Activated CD4-positive, alpha-beta T cell treated with anti-CD3 and anti-CD28 coated beads, Interleukin-2, Interleukin-6, amounts not matched to agents 100 ng/mL and 50 ng/mL, durations not matched to agents 16 hours and 8 hours (primary cell): Measurements from ENCODE around the gene SH3BP2.
"Not testable (repeated sequence)": the region's sequence is repeated elsewhere in the genome, so short reads cannot be mapped to it uniquely, and the experiment has no call there.

Experiments used
- DNase-seq: peaks from one replicate; pipeline ENCODE4 v3.0.0-alpha.2; 2020

Gene SH3BP2

DNA sequence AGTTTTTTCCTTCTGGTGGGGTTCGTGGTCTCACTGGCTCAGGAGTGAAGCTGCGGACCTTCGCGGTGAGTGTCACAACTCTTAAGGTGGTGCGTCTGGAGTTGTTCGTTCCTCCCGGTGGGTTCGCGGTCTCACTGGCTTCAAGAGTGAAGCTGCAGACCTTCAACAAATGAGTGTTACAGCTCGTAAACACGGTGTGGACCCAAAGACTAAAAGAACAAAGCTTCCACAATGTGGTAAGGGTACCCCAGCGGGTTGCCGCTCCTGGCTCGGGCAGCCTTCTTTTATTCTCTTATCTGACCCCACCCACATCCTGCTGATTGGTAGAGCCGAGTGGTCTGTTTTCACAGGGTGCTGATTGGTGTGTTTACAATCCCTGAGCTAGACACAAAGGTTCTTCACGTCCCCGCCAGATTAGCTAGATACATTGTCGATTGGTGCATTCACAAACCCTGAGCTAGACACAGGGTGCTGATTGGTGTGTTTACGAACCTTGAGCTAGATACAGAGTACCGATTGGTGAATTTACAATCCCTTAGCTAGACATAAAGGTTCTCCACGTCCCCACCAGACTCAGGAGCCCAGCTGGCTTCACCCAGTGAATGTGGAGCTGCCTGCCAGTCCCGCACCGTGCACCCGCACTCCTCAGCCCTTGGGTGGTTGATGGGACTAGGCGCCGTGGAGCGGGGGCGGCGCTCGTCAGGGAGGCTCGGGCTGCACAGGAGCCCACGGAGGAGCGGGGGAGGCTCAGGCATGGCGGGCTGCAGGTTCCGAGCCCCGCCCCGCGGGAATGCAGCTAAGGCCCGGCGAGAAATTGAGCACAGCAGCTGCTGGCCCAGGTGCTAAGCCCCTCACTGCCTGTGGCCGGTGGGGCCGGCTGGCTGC, 30.2 kb upstream of the SH3BP2 start:
- not testable (repeated sequence) for DNase-seq

DNA sequence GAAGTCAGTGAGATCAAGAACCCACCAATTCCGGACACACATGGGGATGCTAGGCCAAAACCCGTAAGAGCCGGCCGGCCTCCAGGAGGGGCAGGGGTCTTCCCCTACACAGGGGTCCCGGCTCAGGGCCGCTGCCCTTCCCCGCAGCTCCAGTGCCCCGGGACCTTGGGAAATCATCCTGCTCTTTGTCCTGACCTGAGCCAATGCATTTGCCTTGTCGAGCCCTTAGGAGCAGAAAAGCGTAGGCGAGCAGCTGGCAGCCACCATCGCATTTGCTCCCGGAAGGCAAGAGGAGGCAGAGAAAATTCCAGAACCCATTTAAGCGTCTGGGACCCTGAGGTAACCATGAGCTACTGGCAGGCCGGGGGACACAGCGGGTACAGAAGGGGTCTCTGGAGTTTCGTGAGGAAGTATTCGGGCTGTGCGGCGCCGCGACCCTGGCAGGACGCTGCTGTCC, 29.3 kb upstream of the SH3BP2 start:
- no peak for DNase-seq

DNA sequence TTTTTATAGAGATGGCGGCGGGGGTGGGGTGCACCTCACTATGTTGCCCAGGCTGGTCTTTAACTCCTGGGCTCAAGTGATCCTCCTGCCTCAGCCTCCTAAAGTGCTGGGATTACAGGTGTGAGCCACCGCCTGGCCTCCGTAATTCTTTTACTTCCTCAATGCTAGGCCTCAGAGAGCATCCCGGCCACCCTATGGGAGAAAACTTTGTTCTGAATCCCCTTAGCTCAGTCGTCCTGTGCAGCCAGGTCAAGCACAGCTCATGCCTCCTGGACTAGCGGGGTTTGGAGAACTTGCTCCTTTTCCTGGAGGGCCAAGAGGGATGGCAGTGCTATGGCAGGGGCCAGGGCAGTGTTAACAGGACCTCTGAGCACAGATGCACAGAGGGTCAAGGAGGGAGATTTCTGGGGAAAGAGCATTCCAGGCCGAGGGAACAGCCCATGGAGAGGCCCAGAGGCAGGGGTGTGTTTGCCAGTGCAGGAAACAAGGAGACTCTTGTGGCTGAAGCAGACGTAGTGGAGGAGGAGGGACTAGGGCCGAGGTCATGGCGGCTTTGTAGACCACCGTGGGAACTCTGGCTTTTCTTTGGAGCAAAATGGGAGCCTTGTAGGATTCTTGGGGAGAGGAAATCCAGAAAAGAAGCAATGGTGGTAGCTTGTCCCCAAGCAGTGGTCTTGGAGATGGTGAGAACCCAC, 26.9 kb upstream of the SH3BP2 start:
- no peak for DNase-seq

DNA sequence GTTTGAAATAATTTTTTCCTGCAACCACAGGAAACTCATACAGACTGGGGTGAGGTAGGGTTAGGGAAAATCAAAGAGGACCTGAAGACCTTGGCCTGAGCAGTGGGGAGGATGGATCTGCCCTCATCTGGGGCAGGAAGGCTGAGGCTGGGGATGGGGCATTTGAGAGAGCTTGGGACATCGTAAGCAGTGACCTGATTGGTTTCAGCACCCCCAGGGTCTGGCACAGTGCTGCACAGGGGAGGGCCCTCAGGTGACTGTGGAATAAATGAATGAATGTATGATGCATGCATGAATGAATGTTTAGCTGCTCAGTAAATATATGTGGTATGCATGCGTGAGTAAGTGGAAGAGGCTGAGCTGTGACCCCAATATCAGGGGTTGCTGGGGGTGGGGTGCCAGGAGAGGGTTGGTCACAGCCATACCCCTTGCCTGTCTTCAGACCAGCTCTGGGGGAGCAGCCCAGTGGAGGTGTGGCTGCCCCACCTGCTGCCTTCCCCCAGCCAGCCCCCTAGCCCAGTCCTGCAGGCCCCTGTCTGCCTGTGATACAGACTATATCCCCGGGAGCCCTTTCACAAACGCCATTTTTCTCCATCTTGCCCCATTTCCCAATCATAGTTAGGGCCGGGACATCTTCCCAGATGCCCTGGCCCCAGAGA, 25.7 kb upstream of the SH3BP2 start:
- no peak for DNase-seq

DNA sequence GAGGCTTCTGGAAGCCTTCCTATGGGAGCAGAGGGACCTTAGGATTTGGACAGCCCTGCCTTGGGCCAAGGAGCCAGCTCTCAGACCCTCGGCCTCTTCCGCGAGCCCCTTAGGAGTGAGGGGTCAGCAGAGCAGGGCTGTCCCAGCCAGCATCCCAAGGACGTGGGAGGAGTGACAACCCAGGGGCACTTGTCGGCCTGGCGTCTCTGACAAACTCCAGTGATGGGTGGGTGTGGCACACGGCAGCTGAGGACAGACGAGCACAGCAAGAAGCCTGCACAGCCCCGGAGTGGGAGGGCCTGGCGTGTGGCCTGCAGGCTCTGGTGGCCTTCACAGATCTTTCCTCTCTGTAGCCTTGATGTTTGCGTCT, 25.2 kb upstream of the SH3BP2 start:
- no peak for DNase-seq

DNA sequence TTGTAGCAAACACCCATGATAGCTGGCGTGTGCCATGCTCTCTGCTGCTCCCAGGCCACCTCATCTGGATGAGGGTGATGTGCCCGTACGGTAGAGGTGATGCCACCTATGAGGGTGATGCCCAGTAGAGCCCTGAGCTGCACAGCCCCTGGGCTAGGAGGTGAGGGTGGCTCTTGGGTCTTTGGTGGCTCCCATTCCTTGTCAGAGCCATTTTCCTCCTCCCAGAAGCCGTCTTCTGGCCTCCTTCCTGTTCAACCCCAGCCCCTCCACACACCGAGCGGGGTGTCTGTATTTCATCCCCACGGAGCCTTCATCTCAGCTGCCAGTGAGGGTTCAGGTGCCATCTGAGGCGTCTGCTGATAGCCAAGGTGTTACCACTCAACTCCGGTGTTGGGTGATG, 24.8 kb upstream of the SH3BP2 start:
- no peak for DNase-seq

DNA sequence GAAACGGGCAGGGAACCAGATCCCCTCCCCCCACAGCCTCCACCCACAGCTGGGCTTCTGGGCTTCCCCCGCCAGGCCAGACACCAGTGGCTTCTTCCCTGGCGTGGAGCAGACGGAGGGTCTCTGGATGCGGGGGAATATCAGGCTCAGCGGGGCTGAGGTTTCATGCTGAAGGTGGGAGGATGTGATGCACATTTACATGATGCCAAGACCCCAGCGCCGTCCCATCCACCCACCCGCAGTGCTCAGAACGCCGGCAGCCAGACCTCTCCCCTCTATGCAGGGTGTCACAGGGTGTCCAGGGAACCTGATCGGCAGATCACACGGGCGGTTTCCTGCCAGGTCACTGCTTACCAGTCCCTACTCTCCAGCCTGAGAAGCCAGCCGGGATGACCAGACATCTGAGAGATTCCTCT, 24.0 kb upstream of the SH3BP2 start:
- no peak for DNase-seq

DNA sequence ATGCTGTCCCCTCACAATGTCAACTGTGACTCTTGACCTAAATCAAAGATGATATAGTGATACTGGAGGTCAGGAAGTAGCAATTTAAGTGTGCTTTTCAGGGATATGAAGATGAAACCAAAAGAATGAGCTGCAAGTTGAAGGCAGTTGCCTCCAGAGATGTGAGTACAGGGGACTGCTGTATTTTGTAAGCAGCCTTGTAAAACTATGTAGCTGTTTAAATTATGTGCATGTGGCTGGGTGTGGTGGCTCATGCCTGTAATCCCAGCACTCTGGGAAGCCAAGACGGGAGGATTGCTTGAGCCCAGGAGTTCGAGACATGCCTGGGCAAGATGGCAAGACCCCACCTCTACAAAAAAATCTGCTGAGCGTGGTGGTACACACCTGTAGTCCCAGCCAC, 21.6 kb upstream of the SH3BP2 start:
- no peak for DNase-seq

DNA sequence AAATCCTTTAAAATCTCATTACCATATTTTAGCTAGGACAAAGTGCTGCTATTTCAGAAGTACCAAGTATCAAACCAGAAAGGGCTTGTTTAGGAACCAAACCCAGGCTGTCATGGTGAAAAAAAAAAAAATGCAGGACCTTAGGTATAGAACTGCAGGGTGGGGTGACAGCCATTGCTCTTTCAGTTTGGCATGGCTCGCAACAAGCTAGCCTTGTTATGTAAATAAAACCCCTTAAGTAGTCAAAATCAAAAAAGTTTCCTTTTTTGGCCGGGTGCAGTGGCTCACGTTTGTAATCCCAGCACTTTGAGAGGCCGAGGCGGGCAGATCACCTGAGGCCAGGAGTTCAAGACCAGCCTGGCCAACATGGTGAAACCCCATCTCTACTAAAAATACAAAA, 12.2 kb upstream of the SH3BP2 start:
- DNase-seq: not testable (repeated sequence)

DNA sequence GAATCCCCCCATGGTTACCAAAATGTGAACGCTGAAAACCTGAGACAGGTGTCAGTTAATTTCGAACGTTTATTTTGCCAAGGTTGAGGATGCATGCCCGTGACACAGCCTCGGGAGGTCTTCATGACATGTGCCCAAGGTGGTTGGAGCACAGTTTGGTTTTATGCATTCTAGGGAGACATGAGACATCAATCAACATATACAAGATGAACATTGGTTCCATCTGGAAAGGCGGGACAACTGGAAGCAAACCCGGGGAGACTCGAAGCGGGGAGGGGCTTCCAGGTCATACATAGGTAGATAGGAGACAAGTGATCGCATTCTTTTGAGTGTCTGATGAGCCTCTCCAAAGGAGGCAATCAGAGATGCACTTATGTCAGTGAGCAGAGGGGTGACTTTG, 11.0 kb upstream of the SH3BP2 start:
- no peak for DNase-seq

DNA sequence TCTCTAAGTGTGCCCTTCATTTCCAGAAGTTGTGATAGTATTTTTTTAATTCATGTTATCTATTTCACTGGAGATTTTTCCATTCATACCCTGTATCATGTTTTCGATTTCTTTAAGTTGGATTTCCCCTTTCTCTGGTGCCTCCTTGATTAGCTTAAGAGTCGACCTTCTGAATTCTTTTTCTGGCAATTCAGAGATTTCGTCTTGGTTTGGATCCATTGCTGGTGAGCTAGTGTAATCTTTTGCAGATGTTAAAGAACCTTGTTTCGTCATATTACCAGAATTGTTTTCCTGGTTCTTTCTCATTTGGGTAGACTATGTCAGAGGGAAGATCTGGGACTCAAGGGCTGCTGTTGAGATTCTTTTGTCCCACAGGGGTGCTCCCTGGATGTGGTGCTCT, 9.1 kb upstream of the SH3BP2 start:
- DNase-seq: no peak

DNA sequence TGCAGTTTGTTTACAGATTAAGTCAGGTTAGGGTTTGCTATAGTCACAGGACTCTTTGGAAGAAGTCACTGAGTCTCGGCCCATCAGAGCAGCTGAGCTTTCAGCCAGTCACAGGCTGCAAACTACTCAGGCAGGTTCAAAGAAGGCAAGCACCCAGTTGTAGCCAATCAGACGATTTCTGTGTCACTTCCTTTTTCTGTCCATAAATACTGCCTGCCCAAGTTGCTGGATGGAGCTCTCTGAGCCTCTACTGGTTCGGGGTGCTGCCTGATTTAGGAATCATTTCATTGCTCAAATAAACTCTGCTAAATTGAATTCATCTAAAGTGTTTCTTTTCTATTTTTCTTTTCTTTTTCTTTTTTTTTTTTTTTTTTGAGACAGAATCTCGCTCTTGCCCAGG, 7.3 kb upstream of the SH3BP2 start:
- peak; percentile 36 for DNase-seq

DNA sequence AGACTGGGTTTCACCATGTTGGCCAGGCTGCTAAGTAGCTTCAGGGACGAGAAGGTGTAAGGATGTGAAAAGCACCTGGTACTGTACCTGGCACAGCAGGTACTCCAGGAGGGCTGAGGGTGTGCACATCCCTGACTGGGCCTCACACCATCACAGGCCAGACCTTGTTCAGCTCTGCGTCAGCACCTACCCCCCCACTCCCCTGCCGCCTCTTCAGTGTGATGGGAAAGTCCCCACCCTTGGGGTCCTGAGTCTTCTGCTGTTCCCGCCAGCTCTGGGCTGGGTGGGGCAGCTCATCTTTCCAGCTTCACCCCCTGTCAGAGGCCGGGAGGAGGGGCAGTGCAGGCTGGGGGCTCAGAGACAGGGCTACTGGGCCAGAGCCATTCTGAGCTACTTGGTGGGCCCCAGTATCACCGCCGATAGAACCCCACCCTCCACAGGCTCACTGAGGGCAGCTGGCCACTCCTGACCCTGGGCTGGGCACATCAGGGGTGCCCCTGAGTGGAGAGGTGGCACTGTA, 6.7 kb upstream of the SH3BP2 start:
- no peak for DNase-seq

DNA sequence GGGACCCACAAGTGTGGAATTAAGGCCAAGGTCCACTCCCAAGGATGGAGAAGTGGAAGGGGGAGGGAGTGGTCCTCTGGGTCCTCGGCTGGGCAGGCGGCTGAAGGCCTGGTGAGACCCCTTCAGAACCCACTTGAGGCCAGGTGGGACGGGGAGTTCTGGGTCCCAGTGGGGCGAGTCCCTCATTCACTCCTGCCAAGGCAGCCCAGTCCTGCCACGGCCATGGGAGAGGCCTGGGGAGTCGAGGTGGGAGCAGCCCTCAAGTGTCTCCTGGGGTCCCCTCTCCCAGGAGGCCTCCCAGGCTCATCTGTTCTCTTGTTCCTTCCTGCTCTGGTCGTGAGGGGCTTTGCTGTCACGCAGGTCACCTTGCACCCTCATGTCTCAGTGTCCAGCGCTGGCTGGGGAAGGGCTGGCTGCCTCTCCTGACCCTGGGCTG, 6.1 kb upstream of the SH3BP2 start:
- DNase-seq: no peak

DNA sequence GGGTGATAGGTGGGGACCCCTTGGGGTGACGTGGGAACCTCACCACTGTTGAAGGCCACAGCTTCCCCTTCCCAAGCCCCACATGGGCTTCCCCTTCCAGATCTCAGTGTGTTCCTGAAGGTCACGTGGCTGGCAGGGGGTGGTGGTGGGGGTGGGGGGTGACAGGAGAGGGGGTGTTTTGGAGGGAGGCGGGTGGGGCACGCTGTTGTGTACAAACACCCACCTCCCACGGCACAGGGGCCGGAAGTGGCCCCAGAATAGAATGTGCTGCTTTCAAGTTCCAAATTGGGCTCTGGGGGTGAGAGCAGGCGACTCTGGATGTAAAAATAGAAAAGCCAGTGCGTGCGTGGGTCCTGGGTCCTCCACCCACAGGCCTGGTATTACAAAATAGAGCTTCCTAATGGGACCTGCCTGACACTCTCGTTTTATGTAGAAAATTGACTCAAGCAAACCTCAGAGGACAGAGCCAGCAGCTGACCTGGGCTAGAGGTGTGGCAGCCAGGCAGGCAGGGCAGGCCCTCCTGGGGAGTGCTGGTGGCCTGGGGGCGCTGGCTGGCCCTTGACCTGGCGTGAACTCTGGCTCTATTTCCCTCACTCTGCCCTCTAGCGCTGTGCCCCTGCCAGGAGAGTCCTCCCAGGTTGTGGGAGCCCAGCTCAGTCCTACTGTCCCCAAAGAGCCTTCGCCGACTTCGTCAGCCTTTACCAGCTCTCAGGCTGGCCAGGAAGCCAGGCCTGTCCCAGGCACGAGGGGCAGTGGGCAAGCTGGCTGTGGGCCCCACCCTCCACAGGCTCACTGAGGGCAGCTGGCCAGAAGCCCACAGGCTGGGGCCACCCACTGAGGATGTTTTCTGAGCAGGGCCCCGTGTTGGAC, 5.4 kb upstream of the SH3BP2 start:
- no peak for DNase-seq

DNA sequence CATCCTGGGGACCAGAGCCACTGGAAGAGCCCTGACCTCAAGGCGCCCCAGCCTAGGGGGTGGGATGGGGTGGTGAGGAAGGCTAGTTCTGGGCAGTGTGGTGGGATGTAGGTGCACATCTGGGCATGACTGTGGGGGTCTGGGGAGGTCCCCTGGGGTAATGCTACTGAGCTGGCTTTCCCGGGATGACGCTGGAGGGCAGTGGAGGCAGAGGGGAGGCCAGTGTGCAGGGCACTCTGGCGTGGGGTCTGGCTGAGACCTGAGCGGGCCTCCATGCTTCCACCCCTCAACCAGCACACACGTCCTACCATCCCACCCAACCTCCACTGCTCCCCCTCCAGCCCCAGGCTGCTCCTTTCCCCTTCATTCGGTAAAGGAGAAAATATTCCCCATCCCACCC, 4.8 kb upstream of the SH3BP2 start:
- DNase-seq: no peak

DNA sequence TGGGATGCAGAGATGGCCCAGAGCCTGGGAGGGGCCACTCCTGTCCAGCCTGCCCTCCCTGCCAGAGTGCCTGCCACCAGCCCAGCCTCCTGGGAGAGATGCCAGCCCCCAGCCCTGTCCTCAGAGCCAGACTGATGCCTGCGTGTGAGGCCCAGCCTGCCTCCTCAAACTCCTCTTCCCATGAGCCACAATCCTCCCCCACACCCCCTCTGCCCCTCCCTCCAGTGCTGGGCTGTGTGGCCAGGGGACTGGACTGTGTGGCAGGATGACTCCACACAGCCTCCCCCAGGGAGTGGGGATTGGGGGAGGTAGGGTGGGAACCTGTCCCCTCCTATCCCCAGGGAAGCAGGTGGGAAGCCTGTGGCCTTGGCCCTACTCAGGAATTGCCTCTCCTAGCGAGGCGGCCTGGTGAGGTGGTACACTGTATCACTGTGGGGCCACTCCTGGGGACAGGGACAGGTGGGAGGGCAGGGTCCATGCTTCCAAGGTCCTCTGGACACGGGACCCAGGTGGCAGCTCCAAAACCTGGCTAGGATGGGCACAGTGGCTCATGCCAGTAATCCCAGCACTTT, 4.3 kb upstream of the SH3BP2 start:
- DNase-seq: no peak

DNA sequence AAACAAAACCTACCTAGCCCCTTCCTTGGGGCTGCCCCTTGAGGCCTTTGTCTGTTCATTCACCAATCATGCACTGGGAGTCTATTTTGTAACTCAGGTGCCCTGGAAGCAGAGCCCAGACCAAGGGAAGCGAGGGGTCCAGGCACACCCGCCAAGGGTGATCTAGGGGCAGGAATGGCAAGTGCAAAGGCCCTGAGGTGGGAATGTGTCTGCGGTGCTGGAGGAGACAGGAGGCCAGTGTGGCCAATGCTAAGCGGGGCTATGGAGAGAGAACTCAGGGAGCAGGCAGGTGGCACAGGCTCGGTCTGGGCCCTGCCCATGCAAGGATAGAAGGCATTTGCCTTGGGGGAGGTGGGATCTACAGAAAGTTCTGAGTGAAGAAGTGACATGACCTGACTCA, 3.5 kb upstream of the SH3BP2 start:
- DNase-seq: no peak

DNA sequence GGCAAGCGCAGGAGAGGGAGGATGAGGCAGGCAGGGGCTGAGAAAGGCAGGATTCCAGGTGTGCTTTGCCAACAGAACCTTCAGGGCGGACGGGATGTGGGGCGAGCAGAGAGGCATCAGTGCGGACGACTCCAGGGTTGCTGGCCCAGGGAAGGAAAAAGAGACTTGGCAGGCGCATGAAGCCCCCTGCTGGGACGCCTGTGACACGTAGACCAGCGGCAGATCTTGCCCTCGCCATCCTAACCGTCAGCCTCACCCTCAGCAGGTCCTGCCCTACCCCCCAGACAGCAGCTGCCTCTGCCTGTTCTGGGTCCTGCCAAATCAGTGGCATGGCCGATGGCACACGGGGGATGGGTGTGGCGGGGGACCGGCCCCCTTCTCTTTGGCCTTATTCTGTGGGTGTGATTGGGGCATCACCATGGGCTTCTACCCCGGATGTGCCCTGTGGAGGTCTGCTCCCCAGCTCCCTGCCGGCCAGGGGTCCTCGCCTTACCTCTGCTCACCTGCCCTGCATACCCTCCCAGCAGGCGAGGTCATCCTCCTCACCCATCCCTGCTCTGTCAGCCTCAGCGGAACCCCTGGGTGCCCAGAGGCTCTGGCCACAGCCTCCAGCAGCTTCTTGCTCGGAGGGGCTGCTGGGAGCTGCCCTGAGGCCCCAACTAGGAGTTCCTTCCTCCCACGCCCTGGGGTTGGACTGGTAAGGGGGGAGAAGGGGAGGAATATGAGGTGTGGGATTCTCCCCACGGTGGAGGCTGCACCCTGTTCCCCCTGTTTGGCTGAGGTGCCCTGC, 2.9 kb upstream of the SH3BP2 start:
- DNase-seq: no peak

DNA sequence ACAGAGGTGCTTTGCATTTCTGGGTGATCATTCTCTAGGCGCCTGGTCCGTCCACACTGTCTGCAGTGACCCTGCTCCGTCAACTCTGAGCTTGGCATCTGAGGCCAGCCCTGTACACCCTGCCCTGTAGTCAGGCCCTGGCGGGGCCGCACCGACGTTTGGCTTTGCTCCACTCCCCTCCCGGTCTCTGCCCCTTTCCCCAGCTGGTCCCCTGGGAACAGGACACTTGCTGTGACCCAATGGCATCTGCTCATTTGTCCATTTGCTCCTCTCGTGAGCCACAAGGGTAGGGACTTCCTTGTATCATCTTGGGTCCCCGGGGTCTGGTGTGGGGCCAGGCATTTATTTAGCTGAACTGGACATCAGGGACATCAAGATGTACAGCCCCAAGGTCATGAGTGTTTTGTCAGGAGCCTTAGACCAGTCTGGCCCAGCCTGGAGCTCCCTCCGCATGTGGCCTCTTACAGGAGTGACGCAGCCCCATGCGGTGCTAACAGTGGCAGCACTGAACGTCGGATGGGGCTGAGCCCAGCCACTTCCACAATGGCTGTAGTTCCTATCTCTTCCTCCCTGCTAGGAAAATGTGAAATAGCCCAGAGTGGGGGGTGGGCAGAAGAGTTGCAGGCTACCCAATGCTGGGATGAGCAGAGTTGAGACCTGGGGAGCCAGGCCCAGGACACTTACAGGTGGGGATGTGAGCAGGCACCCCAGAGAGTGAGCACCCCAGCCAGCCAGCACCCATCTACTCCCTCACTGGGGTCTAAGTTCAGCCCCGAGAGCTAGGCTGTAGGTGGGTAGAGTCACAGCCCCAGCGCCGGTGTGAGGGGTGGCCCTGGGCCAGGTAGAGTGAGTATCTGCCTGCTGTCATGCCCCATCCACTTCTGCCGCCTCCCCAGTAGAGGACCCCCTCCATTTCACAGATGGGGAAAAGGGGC, 2.0 kb upstream of the SH3BP2 start:
- DNase-seq: no peak
